Hepatocyte (in vitro differentiated cells): ENCODE measurements around the gene SIN3B.

Experiments
- CTCF ChIP-seq: fragments of 200-600 bp; sonication (generic); IDR thresholded peaks from 2 replicates; pipeline ENCODE4 v1.5.1; 2016; ENCODE audit warnings: antibody characterized with exemption, mild to moderate bottlenecking; ENCODE audit not compliant: poor library complexity
- EZH2 ChIP-seq: fragments of 200-600 bp; sonication (generic); IDR thresholded peaks from 2 replicates; pipeline ENCODE4 v1.6.1; 2016; ENCODE audit warnings: antibody characterized with exemption, mild to moderate bottlenecking, borderline replicate concordance
- EZH2phosphoT487 ChIP-seq: fragments of 200-600 bp; sonication (generic); IDR thresholded peaks from one replicate; pipeline ENCODE4 v1.6.1; 2018; ENCODE audit warnings: antibody characterized with exemption, mild to moderate bottlenecking, low read depth, moderate library complexity; ENCODE audit not compliant: unreplicated experiment, severe bottlenecking

DNA sequence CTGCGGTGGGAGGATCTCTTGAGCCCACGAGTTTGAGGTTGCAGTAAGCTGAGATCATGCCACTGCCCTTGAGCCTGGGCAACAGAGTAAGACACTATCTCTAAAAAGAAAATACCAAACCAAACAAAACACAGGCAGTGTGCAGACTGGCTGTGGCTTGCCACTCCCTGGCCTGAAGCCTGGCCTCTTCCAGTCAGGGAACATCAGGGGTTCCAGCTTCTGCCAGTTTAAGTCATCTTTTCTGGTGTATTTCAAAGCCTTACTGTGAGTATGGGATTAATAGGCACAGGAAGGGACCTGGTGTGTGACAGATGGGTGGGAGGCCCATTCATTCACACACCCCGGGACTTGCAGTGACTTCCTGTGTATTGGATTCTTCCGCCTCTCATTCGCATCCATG lies 32.6 kb downstream of the SIN3B start:
- TF ChIP-seq CTCF (no peak), EZH2 (no peak), EZH2phosphoT487 (no peak)
